ENCODE data around the gene CADPS.

DNA sequence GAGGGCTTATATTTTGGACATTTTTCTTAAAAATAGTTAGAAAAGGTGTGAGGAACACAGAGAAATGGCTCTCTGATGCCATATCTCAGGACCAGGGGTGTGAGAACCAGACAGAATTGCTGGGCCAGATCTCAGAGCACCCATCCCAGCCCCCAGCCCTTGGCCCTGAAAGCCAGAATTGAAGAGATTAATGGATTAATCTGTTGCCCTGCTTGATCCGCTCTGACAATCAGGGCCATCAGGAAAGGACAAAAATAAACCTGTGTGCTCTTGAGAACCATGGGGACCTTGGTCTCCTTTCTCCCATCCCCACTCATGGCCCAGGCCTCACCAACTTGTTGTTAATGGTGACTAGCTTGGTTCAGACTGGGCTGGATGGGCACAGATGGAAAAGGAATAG is 113.5 kb downstream of the CADPS start:
- TF ChIP-seq, protein P1, sequence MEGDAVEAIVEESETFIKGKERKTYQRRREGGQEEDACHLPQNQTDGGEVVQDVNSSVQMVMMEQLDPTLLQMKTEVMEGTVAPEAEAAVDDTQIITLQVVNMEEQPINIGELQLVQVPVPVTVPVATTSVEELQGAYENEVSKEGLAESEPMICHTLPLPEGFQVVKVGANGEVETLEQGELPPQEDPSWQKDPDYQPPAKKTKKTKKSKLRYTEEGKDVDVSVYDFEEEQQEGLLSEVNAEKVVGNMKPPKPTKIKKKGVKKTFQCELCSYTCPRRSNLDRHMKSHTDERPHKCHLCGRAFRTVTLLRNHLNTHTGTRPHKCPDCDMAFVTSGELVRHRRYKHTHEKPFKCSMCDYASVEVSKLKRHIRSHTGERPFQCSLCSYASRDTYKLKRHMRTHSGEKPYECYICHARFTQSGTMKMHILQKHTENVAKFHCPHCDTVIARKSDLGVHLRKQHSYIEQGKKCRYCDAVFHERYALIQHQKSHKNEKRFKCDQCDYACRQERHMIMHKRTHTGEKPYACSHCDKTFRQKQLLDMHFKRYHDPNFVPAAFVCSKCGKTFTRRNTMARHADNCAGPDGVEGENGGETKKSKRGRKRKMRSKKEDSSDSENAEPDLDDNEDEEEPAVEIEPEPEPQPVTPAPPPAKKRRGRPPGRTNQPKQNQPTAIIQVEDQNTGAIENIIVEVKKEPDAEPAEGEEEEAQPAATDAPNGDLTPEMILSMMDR (conservative IDR thresholded peaks at IDR 0.05) = no peak
- no peak for TF ChIP-seq EZH2 (IDR thresholded peaks at IDR 0.05; ENCODE audit: low read depth)

Measured in PC-9 (cell line).